Measurements from ENCODE around the gene MMP10. TPM values are rescaled to one million over a fixed set of nuclear protein-coding genes. Genes with fewer than 3 reads are reported as not detected.

MMP10 gene
- polyA plus RNA-seq (19.1 to 45.7 TPM (median 44.4 TPM) in 3 replicates), polyA minus RNA-seq (5.1 to 16.0 TPM (median 6.3 TPM) in 3 replicates)
- polyA plus RNA-seq (2011; ENCODE audit: low read depth): 1.5 TPM
- 8.7 and 15.4 TPM in 2 replicates for polyA plus RNA-seq (2011; cell fraction: cytosol; rRNA removed)
- polyA plus RNA-seq (2011; cell fraction: nucleus; rRNA removed): 69.5 and 76.6 TPM in 2 replicates
- polyA plus RNA-seq (2012; ENCODE audit: low replicate concordance): 1.5 and 25.6 TPM in 2 replicates
- 10.0 TPM for polyA minus RNA-seq (2011; cell fraction: cytosol; rRNA and poly(A)+ RNA removed)
- 17.3 and 51.0 TPM in 2 replicates for polyA minus RNA-seq (2011; cell fraction: nucleus; rRNA and poly(A)+ RNA removed)

DNA sequence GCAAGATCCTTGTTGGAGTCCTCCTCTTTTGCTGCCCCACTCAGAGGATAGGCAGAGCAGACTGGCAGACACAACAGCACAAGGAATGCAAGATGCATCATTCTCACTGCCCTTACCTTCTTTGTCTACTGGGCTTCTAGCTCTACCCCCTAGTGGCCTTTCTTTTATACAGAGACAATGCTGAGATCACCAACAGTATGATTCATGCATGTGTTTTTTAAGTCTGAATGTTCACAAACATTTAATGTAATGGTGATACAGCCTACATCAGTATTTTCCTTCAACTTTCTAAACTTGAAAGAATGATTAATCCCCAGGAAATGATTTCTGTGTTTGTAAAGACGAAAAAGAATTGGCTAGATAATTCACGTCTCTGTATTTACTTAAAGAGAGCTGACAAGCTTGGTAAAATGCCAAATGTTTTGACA, at the start of gene MMP10:
Gene MMP10, minus strand, starts transcription at position 138 of the 428 bp plus-strand sequence. Its CDS starts 37 bp downstream, at position 101.
- no peak for TF ChIP-seq EZH2 (IDR thresholded peaks at IDR 0.05; ENCODE audit: low read length)
- TF ChIP-seq CTCF (optimal IDR thresholded peaks at IDR 0.05 in 1 of 3, IDR thresholded peaks at IDR 0.05 in 1 of 3, conservative IDR thresholded peaks at IDR 0.05 in 1 of 3; ENCODE audit: extremely low read depth in 1 of 3, insufficient read depth in 2 of 3, low read length in 3 of 3): peak; percentile 53 to 75 (median 67)
- Histone ChIP-seq H3K9me3 (ENCODE audit: control insufficient read depth, low read depth, low read length) (peaks cover 6% of the 10 kb centered on the region), H2AFZ (ENCODE audit: control insufficient read depth, low read length) (peak within 1 kb of the TSS; percentile 35), H3K4me2 (ENCODE audit: control insufficient read depth, extremely low read depth, insufficient read depth, low read depth, low read length) (peak within 1 kb of the TSS; percentile 27), H3K4me3 (ENCODE audit: control insufficient read depth in 2 of 3, extremely low read depth in 1 of 3, insufficient read depth in 2 of 3, low read depth in 1 of 3, low read length in 3 of 3) (no peak within 1 kb of the TSS), H3K4me1 (ENCODE audit: control insufficient read depth, extremely low read depth, insufficient read depth, low read length) (peaks cover 26% of the 10 kb centered on the region), H3K79me2 (ENCODE audit: control insufficient read depth, insufficient read depth, low read length) (no peaks in the 10 kb centered on the region), H3K27ac (ENCODE audit: control insufficient read depth, insufficient read depth, low read length) (peak within 1 kb of the TSS; percentile 15), H4K20me1 (ENCODE audit: control insufficient read depth, extremely low read depth, insufficient read depth, low read length) (no peaks in the 10 kb centered on the region), H3K27me3 (ENCODE audit: control insufficient read depth, extremely low read depth, insufficient read depth, low read length) (no peaks in the 10 kb centered on the region), H3K9ac (ENCODE audit: control insufficient read depth, extremely low read depth, insufficient read depth, low read length) (no peak within 1 kb of the TSS), H3K36me3 (ENCODE audit: control insufficient read depth in 2 of 2, extremely low read depth in 1 of 2, insufficient read depth in 2 of 2, low read length in 2 of 2) (no peaks in the 10 kb centered on the region), H3K9me1 (ENCODE audit: control insufficient read depth, extremely low read depth, insufficient read depth, low read length) (no peaks in the 10 kb centered on the region)
- FAIRE-seq: peak; percentile 84
- dilution Hi-C loops (cut with MboI; ENCODE audit: extremely low pct_ligation_motif_present, low sequenced_read_pairs): no loop called here
- peak; percentile 86 for DNase-seq (ENCODE audit: low read depth, low spot score)

DNA sequence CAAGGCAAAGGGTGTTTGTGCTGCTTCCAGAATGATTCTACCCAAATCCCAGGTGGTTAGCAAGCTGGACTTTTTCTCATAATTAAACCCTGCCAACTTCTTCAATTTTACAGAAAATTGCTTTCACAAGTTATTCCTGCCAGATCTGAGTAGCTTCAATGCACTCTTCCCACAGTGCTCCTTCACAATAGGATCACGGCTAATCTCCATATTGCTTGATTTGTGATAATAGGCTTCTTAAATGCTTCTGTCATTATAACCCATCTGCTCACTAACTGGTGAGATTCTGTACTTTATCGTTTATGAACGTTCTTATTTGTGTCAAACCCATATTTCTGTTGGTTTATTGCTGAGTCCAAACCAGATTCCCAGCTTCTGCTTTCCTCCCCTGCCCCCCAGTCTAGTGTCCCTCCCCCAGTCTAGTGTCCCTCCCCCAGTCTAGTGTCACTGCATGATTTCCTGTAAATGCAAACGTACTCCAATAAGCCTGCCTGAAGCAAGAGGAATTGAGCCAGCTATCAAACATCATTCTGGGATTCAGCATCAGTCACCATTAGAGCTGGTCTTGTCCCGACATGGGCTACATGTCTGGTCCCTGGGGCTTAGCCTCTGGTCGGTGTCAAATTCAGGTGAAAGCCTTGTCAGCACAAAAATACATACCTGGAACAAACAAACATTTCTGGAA, 49.0 kb upstream of the MMP10 start:
- FAIRE-seq (peak; percentile 94), DNase-seq (ENCODE audit: low read depth, low spot score) (no peak)
- no peaks in the 10 kb centered on the region for H3K79me2 ChIP-seq (ENCODE audit: control insufficient read depth, insufficient read depth, low read length)
- no peaks in the 10 kb centered on the region for H3K9me3 ChIP-seq (ENCODE audit: control insufficient read depth, low read depth, low read length)
- H2AFZ ChIP-seq (ENCODE audit: control insufficient read depth, low read length): peak overlapping the region; percentile 32
- TF ChIP-seq EZH2 (IDR thresholded peaks at IDR 0.05; ENCODE audit: low read length) (no peak), CTCF (optimal IDR thresholded peaks at IDR 0.05 in 1 of 3, IDR thresholded peaks at IDR 0.05 in 1 of 3, conservative IDR thresholded peaks at IDR 0.05 in 1 of 3; ENCODE audit: extremely low read depth in 1 of 3, insufficient read depth in 2 of 3, low read length in 3 of 3) (no peak)
- peak overlapping the region; percentile 22 for H3K27ac ChIP-seq (ENCODE audit: control insufficient read depth, insufficient read depth, low read length)
- no peaks in the 10 kb centered on the region for H3K36me3 ChIP-seq (ENCODE audit: control insufficient read depth in 2 of 2, extremely low read depth in 1 of 2, insufficient read depth in 2 of 2, low read length in 2 of 2)
- H3K4me2 ChIP-seq (ENCODE audit: control insufficient read depth, extremely low read depth, insufficient read depth, low read depth, low read length): peak overlapping the region; percentile 56
- H4K20me1 ChIP-seq (ENCODE audit: control insufficient read depth, extremely low read depth, insufficient read depth, low read length): no peaks in the 10 kb centered on the region
- no peaks in the 10 kb centered on the region for H3K27me3 ChIP-seq (ENCODE audit: control insufficient read depth, extremely low read depth, insufficient read depth, low read length)
- no peak overlapping the region for H3K9ac ChIP-seq (ENCODE audit: control insufficient read depth, extremely low read depth, insufficient read depth, low read length)
- peaks cover 18% of the 10 kb centered on the region for H3K4me1 ChIP-seq (ENCODE audit: control insufficient read depth, extremely low read depth, insufficient read depth, low read length)
- dilution Hi-C loops (cut with MboI; ENCODE audit: extremely low pct_ligation_motif_present, low sequenced_read_pairs): no loop called here
- no peaks in the 10 kb centered on the region for H3K9me1 ChIP-seq (ENCODE audit: control insufficient read depth, extremely low read depth, insufficient read depth, low read length)
- H3K4me3 ChIP-seq (ENCODE audit: control insufficient read depth in 2 of 3, extremely low read depth in 1 of 3, insufficient read depth in 2 of 3, low read depth in 1 of 3, low read length in 3 of 3): no peak overlapping the region
